Activated T-helper 17 cell treated with anti-CD3 and anti-CD28 coated beads, Interleukin-2, amount 50 U/mL, for 72 hours (primary cell): Measurements from ENCODE around the gene OR56B1. TPM values are rescaled to one million over a fixed set of nuclear protein-coding genes. Genes with fewer than 3 reads are reported as not detected.

Experiments
- ATAC-seq: fragments of 150-1000 bp; cut with Tn5 transposase; replicated peaks from 2 replicates; pipeline ENCODE4 v1.10.0; 2021; ENCODE audit warnings: mild to moderate bottlenecking, moderate library complexity
- H3K27ac Mint-ChIP-seq: one replicate; pipeline ENCODE4 v1.8.0; 2022; ENCODE audit warnings: mixed read lengths
- H3K27me3 Mint-ChIP-seq: one replicate; pipeline ENCODE4 v1.8.0; 2022; ENCODE audit warnings: mixed read lengths
- H3K36me3 Mint-ChIP-seq: one replicate; pipeline ENCODE4 v1.8.0; 2022; ENCODE audit warnings: low read depth, mild to moderate bottlenecking, mixed read lengths
- H3K4me1 Mint-ChIP-seq: one replicate; pipeline ENCODE4 v1.8.0; 2022; ENCODE audit warnings: mixed read lengths
- H3K4me3 Mint-ChIP-seq: one replicate; pipeline ENCODE4 v1.8.0; 2022; ENCODE audit warnings: mild to moderate bottlenecking, mixed read lengths
- H3K9me3 Mint-ChIP-seq: one replicate; pipeline ENCODE4 v1.8.0; 2022; ENCODE audit warnings: mixed read lengths
- total RNA-seq, 2 donors: library from RNA; stranded (reverse); gene quantifications; one replicate each; pipeline ENCODE4 v1.2.3, GENCODE V29; 2022

The OR56B1 gene
- total RNA-seq, 2 donors from 2014 or later = 0.29 TPM; not detected in 1

GRCh38 chr11:5753943-5754342 lies 17.7 kb downstream of the OR56B1 start, which contains the start of gene OR52N4:
Gene OR52N4, plus strand, starts transcription at chr11:5754243. Its CDS starts 498 bp downstream, at chr11:5754741.
- H3K4me1 Mint-ChIP-seq = no peaks in the 10 kb centered on the region
- no peak within 1 kb of the TSS for H3K4me3 Mint-ChIP-seq
- H3K27me3 Mint-ChIP-seq = no peaks in the 10 kb centered on the region

GRCh38 chr11:5767056-5767455 lies 30.8 kb downstream of the OR56B1 start:
- H3K4me1 Mint-ChIP-seq = no peaks in the 10 kb centered on the region
- ATAC-seq = no peak
- H3K27ac Mint-ChIP-seq = no peak overlapping the region
- H3K4me3 Mint-ChIP-seq = no peak overlapping the region
- H3K36me3 Mint-ChIP-seq = no peaks in the 10 kb centered on the region
- H3K27me3 Mint-ChIP-seq = no peaks in the 10 kb centered on the region
- no peaks in the 10 kb centered on the region for H3K9me3 Mint-ChIP-seq

More at GRCh38 chr11:5753943-5754342, 17.7 kb downstream of the OR56B1 start, which contains the start of gene OR52N4:
- ATAC-seq = no peak
- Mint-ChIP-seq H3K27ac (no peak within 1 kb of the TSS), H3K36me3 (no peaks in the 10 kb centered on the region), H3K9me3 (no peaks in the 10 kb centered on the region)

- Mint-ChIP-seq H3K27me3 (peaks cover 16% of the 10 kb centered on the region), H3K4me1 (no peaks in the 10 kb centered on the region), H3K27ac (no peak within 1 kb of the TSS), H3K9me3 (no peaks in the 10 kb centered on the region), H3K4me3 (no peak within 1 kb of the TSS), H3K36me3 (no peaks in the 10 kb centered on the region)
- no peak for ATAC-seq
Measured at GRCh38 chr11:5783255-5783654, 47.0 kb downstream of the OR56B1 start, which contains the start of gene OR52N5. Gene OR52N5, minus strand, starts transcription at chr11:5783355. Its CDS starts 4,721 bp downstream, at chr11:5778634.

Other genes with a start within 250 kb of the OR56B1 start
- gene OR52D1, start 247.8 kb upstream of the OR56B1 start, total RNA-seq = not detected
- gene UBQLN3, start 226.5 kb upstream of the OR56B1 start, total RNA-seq = under 1 TPM in 1 of 2 donors, not detected in 1; 0.34 TPM
- under 1 TPM in 1 of 2 donors, not detected in 1; 0.50 TPM for gene UBQLNL, start 219.7 kb upstream of the OR56B1 start, total RNA-seq
- gene OR52H1, start 187.9 kb upstream of the OR56B1 start, total RNA-seq = under 1 TPM in 1 of 2 donors, not detected in 1; 0.34 TPM
- not detected for gene OR52B6, start 155.6 kb upstream of the OR56B1 start, total RNA-seq
- under 1 TPM; 0.19 TPM for gene TRIM6, start 139.8 kb upstream of the OR56B1 start, total RNA-seq
- 1 to 10 TPM; 6.7 to 7.1 TPM for gene TRIM34, start 111.4 kb upstream of the OR56B1 start, total RNA-seq
- gene TRIM5, start 51.4 kb upstream of the OR56B1 start, total RNA-seq = 10 to 100 TPM; 11.4 to 18.8 TPM
- gene TRIM22, start 46.7 kb upstream of the OR56B1 start, total RNA-seq = 100 to 1,000 TPM in 1 of 2 donors, 10 to 100 TPM in 1; 91.0 to 159 TPM
- 1 to 10 TPM in 1 of 2 donors, under 1 TPM in 1; 0.26 to 1.8 TPM for gene OR52N4, start 17.8 kb downstream of the OR56B1 start, total RNA-seq
- not detected for gene OR52N5, start 46.9 kb downstream of the OR56B1 start, total RNA-seq
- gene OR52N1, start 54.8 kb downstream of the OR56B1 start, total RNA-seq = under 1 TPM in 1 of 2 donors, not detected in 1; 0.09 TPM
- gene OR52N2, start 72.5 kb downstream of the OR56B1 start, total RNA-seq = not detected
- not detected for gene OR52E6, start 105.4 kb downstream of the OR56B1 start, total RNA-seq
- gene OR52E8, start 121.2 kb downstream of the OR56B1 start, total RNA-seq = not detected
- gene OR52E4, start 144.2 kb downstream of the OR56B1 start, total RNA-seq = not detected
- not detected for gene OR52E5, start 156.8 kb downstream of the OR56B1 start, total RNA-seq
- not detected for gene OR56A3, start 205.8 kb downstream of the OR56B1 start, total RNA-seq
- gene OR56A5, start 232.0 kb downstream of the OR56B1 start, total RNA-seq = not detected